ENCODE results near the gene TSPEAR. TPM values are rescaled to one million over a fixed set of nuclear protein-coding genes. Genes with fewer than 3 reads are reported as not detected.
A peak's percentile ranks its signal among the peaks of the same experiment; 100 is the strongest.

TSPEAR gene
- total RNA-seq, 4 donors from 2014 or later, result 0.18 to 0.69 (median 0.51) TPM; not detected in 1

DNA sequence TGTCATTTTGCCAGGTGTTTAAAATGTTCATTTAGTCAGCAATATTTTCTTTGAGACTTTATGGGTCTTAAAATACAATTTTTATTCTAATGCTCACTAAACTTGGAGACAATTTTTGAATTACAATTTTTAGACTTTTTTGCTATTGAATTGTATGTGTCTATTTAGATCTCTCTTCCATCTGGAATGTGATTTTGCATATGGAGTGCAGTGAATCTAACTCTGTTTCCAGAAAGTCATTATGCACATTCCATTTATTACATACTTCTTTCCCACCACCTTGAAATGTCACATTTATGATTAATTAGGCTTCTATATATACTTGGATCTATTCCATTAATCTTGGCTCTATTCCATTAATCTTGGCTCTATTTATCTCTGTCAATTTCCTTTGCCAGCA, 5.6 kb upstream of the TSPEAR start:
- TF ChIP-seq POLR2A (IDR thresholded peaks at IDR 0.05), result no peak
- TF ChIP-seq, protein P1, sequence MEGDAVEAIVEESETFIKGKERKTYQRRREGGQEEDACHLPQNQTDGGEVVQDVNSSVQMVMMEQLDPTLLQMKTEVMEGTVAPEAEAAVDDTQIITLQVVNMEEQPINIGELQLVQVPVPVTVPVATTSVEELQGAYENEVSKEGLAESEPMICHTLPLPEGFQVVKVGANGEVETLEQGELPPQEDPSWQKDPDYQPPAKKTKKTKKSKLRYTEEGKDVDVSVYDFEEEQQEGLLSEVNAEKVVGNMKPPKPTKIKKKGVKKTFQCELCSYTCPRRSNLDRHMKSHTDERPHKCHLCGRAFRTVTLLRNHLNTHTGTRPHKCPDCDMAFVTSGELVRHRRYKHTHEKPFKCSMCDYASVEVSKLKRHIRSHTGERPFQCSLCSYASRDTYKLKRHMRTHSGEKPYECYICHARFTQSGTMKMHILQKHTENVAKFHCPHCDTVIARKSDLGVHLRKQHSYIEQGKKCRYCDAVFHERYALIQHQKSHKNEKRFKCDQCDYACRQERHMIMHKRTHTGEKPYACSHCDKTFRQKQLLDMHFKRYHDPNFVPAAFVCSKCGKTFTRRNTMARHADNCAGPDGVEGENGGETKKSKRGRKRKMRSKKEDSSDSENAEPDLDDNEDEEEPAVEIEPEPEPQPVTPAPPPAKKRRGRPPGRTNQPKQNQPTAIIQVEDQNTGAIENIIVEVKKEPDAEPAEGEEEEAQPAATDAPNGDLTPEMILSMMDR (IDR thresholded peaks at IDR 0.05), result no peak
- Histone ChIP-seq H3K4me1 (no peaks in the 10 kb centered on the region), H3K27ac (no peak overlapping the region), H3K36me3 (no peaks in the 10 kb centered on the region), H3K4me3 (no peak overlapping the region), H3K27me3 (peaks cover 0 to 10% of the 10 kb centered on the region in 2 donors), H3K9me3 (no peaks in the 10 kb centered on the region)
- DNase-seq, result no peak
- intact Hi-C loops (cut with DNase I; ENCODE audit: low total_unique reads), result no loop called here

DNA sequence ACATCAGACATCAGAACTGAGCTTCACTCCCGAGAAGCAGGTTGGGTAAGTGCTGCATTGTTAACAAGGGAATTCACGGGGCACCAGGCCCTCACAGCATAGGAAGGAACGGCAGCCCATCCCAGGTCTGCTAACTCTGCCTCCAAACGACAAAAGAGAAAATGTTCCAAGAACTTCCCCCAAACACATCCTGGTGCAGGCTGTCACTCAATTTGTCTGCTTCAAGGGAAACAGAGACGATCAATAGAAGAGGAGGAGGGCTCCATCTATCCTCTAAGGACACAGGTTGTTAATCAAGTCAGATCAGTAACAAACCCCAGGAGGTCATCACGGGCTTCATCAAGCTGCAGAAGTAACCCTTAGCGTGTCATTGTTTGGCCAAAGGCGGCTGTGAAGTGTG, 3.5 kb upstream of the TSPEAR start:
- no peak overlapping the region for H3K4me3 ChIP-seq
- no peaks in the 10 kb centered on the region for H3K9me3 ChIP-seq
- no peaks in the 10 kb centered on the region for H3K36me3 ChIP-seq
- intact Hi-C loops (cut with DNase I; ENCODE audit: low total_unique reads), result no loop called here
- H3K27me3 ChIP-seq, result peaks cover 0 to 21% of the 10 kb centered on the region in 2 donors
- H3K27ac ChIP-seq, result no peak overlapping the region
- H3K4me1 ChIP-seq, result no peaks in the 10 kb centered on the region
- DNase-seq, result no peak
- TF ChIP-seq, protein P1 (IDR thresholded peaks at IDR 0.05), result no peak
- no peak for TF ChIP-seq POLR2A (IDR thresholded peaks at IDR 0.05)

DNA sequence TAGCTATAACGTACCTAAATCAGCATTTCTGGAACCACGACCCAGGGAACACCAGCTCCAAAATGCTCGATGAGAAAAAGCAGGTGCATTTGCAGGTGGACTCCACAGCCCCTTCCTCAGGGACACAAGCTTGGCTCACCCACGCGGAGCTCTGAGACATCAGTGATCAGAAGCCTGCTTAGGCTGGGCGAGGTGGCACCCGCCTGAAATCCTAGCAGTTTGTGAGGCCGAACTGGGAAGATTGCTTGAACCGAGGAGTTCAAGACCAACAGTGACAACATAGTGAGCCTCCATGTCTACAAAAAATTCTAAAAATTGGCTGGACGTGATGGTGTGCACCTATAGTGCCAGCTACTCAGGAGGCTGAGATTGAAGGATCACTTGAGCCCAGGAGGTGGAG, 2.5 kb upstream of the TSPEAR start:
- TF ChIP-seq, protein P1 (IDR thresholded peaks at IDR 0.05), result no peak
- no peak for TF ChIP-seq POLR2A (IDR thresholded peaks at IDR 0.05)
- Histone ChIP-seq H3K27me3 (peaks cover 0 to 32% of the 10 kb centered on the region in 2 donors), H3K4me3 (no peak overlapping the region), H3K4me1 (no peaks in the 10 kb centered on the region), H3K36me3 (no peaks in the 10 kb centered on the region), H3K27ac (no peak overlapping the region), H3K9me3 (no peaks in the 10 kb centered on the region)
- intact Hi-C loops (cut with DNase I; ENCODE audit: low total_unique reads), result no loop called here
- peak in 1 of 2 donors; percentile 5 for DNase-seq

DNA sequence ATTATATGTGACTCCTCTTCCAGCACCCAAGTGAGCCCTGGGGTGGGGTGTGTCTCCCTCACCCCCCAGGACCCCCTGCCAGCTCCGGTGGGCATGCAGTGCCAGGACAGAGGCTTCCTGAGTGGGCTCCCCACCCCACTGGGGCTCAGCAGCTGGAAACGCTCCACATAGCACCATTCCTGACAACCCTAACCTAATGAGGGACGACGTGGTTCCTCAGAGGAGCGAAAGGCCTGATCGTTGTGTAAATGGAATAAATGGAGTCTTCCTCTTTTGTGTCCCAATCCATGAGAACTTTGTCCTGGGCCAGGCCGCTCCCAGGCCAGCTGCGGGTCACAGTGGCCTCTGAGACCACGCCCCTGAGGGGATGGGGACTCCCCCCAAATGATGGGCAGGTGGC, 1.8 kb upstream of the TSPEAR start:
- H3K9me3 ChIP-seq, result no peaks in the 10 kb centered on the region
- H3K4me1 ChIP-seq, result no peaks in the 10 kb centered on the region
- H3K27me3 ChIP-seq, result peaks cover 0 to 35% of the 10 kb centered on the region in 2 donors
- DNase-seq, result peak in 1 of 2 donors; percentile 2
- no peak overlapping the region for H3K4me3 ChIP-seq
- H3K27ac ChIP-seq, result no peak overlapping the region
- H3K36me3 ChIP-seq, result no peaks in the 10 kb centered on the region
- TF ChIP-seq POLR2A (IDR thresholded peaks at IDR 0.05), result no peak
- TF ChIP-seq, protein P1 (IDR thresholded peaks at IDR 0.05), result no peak
- intact Hi-C loops (cut with DNase I; ENCODE audit: low total_unique reads), result no loop called here

DNA sequence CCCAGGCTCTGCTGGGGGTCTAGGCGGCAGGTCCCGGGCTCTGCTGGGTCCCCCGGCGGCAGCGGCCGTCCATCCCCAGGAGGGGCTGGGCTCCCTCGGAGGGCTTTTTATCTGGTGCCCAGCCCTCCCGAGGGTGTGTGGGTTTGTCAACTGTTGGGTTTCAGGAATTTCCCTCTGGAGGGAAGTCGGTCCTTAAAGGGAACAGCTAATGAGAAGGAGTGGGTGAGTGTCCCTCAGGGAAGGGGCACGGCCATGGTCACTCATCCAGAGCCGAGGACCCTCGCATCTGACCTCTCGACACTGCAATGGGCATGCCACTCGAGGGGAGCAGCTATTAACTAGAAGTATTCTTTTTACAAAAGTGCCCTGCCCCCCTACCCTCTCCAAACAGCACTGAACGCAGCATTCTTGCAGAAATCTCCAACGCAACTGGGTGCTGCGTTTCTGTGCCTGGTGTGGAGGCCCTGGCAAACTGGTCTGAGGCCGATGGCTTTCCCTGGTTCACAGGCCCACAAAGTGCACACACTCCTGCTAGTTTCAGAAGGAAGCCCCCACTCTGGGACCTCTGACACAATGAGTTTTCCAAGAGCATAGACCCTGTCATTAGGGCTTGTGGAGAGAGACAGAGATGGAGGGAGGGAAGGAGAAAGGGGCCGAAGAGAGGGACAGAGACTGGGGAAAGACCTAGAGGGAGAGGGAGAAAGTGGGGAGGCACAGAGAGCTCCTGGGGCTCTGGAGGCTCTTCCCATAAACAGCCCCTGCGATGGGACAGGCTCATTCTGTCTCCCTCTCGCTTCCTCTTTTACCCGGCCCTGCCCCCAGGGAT, 1.0 kb upstream of the TSPEAR start:
- Histone ChIP-seq H3K4me3 (no peak overlapping the region), H3K4me1 (no peaks in the 10 kb centered on the region), H3K27ac (no peak overlapping the region), H3K9me3 (no peaks in the 10 kb centered on the region), H3K27me3 (peaks cover 0 to 39% of the 10 kb centered on the region in 2 donors), H3K36me3 (no peaks in the 10 kb centered on the region)
- peak in 1 of 2 donors; percentile 4 for DNase-seq
- TF ChIP-seq, protein P1 (IDR thresholded peaks at IDR 0.05), result no peak
- no peak for TF ChIP-seq POLR2A (IDR thresholded peaks at IDR 0.05)
- intact Hi-C loops (cut with DNase I; ENCODE audit: low total_unique reads), result no loop called here
